PC-3 (cell line): ENCODE results near the gene MROH8. TPM values are rescaled to one million over a fixed set of nuclear protein-coding genes. Genes with fewer than 3 reads are reported as not detected.

Experiments
- ATAC-seq: fragments of 200-7000 bp; cut with Tn5 transposase; 2 replicates; pipeline ENCODE4 v1.9.1; 2020; ENCODE audit warnings: mild to moderate bottlenecking, moderate library complexity
- Bru-seq: library from RNA; stranded (reverse); fragments of 400-500 nt; gene quantifications from one replicate; lab custom pipeline; 2021; lab: Mats Ljungman, UMichigan
- BruChase-seq, 2 experiments: library from RNA; stranded (reverse); fragments of 400-500 nt; gene quantifications; one replicate each; lab custom pipeline; 2021; lab: Mats Ljungman, UMichigan
- BruUV-seq: library from RNA; stranded (reverse); fragments of 400-500 nt; replicated peaks from 2 replicates; lab custom pipeline; 2021; lab: Mats Ljungman, UMichigan
- CTCF ChIA-PET: fragments of 300-600 bp; sonication (Branson Sonifier 250); formaldehyde crosslinking; loops from one replicate; lab custom pipeline; 2022; ENCODE audit warnings: antibody characterized with exemption; lab: Charles Lee
- POLR2A ChIA-PET: fragments of 300-600 bp; sonication (Branson Sonifier 250); formaldehyde crosslinking; loops from one replicate; lab custom pipeline; 2022; ENCODE audit warnings: antibody characterized with exemption; ENCODE audit not compliant: unreplicated experiment; lab: Charles Lee
- DNase-seq: peaks from one replicate; pipeline ENCODE4 v3.0.0-alpha.2; 2015
- H2AFZ ChIP-seq: fragments of 300-600 bp; sonication (generic); 2 replicates; pipeline ENCODE4 v1.6.0; 2016; ENCODE audit warnings: antibody characterized with exemption, low read length
- H3F3A ChIP-seq: fragments of 300-600 bp; sonication (generic); one replicate; pipeline ENCODE4 v1.6.0; 2017; ENCODE audit warnings: antibody characterized with exemption, low read length, control low read depth, mild to moderate bottlenecking; ENCODE audit not compliant: unreplicated experiment
- H3K27ac ChIP-seq: fragments of 300-600 bp; sonication (generic); 2 replicates; pipeline ENCODE4 v1.5.1; 2016; ENCODE audit warnings: mild to moderate bottlenecking, low read length
- H3K27me3 ChIP-seq: fragments of 300-600 bp; sonication (generic); 2 replicates; pipeline ENCODE4 v1.6.1; 2016; ENCODE audit warnings: low read length, mixed read lengths
- H3K36me3 ChIP-seq: fragments of 300-600 bp; sonication (generic); 2 replicates; pipeline ENCODE4 v1.6.1; 2016; ENCODE audit warnings: low read depth, mixed run types, low read length, mixed read lengths
- H3K4me1 ChIP-seq: fragments of 300-600 bp; sonication (generic); 2 replicates; pipeline ENCODE4 v1.5.1; 2016; ENCODE audit warnings: low read length; ENCODE audit not compliant: insufficient read depth
- H3K4me2 ChIP-seq: fragments of 300-600 bp; sonication (generic); 2 replicates; pipeline ENCODE4 v1.6.0; 2016; ENCODE audit warnings: low read length
- H3K4me3 ChIP-seq: fragments of 300-600 bp; sonication (generic); 2 replicates; pipeline ENCODE4 v1.5.1; 2016; ENCODE audit warnings: mild to moderate bottlenecking, low read length, mixed read lengths
- H3K79me2 ChIP-seq: fragments of 300-600 bp; sonication (generic); 2 replicates; pipeline ENCODE4 v1.6.1; 2017; ENCODE audit warnings: low read length, mixed read lengths
- H3K9ac ChIP-seq: fragments of 300-600 bp; sonication (generic); 2 replicates; pipeline ENCODE4 v1.6.0; 2016; ENCODE audit warnings: mild to moderate bottlenecking, low read length
- H3K9me2 ChIP-seq: fragments of 300-600 bp; sonication (generic); replicated peaks from 2 replicates; pipeline ENCODE4 v1.6.1; 2016; ENCODE audit warnings: mixed run types, low read length, mixed read lengths
- H3K9me3 ChIP-seq: fragments of 300-600 bp; sonication (generic); 2 replicates; pipeline ENCODE4 v1.6.1; 2016; ENCODE audit warnings: low read length, mixed read lengths
- H4K20me1 ChIP-seq: fragments of 300-600 bp; sonication (generic); 2 replicates; pipeline ENCODE4 v1.6.1; 2016; ENCODE audit warnings: low read length, mixed read lengths
- EZH2 ChIP-seq: fragments of 300-600 bp; sonication (generic); IDR thresholded peaks from one replicate; pipeline ENCODE4 v1.6.1; 2017; ENCODE audit warnings: antibody characterized with exemption, mild to moderate bottlenecking, low read length; ENCODE audit not compliant: unreplicated experiment
- EZH2phosphoT487 ChIP-seq: fragments of 300-600 bp; sonication (generic); IDR thresholded peaks from 2 replicates; pipeline ENCODE4 v1.6.1; 2018; ENCODE audit warnings: mild to moderate bottlenecking, antibody characterized with exemption, low read length, borderline replicate concordance
- intact Hi-C: fragments of 100-400 bp; cut with micrococcal nuclease; formaldehyde crosslinking; loops from 2 replicates; pipeline ENCODE4 v1.9.0; 2023
- long read RNA-seq: library from polyadenylated mRNA; unstranded; transcript quantifications from one replicate; pipeline ENCODE4 v2.0.0, GENCODE V29; 2021; ENCODE audit not compliant: unreplicated experiment
- total RNA-seq: library from RNA; depleted of rRNA; stranded (reverse); fragments of >200 nt; gene quantifications from 2 replicates; pipeline ENCODE4 v1.2.3, GENCODE V29; 2014; rRNA removed
- TF ChIP-seq, protein P1 (sequence below): fragments of 300-600 bp; sonication (generic); conservative IDR thresholded peaks from 2 replicates; pipeline ENCODE4 v1.5.1; 2017; ENCODE audit warnings: antibody characterized with exemption, low read depth, mild to moderate bottlenecking, low read length

Gene MROH8
- total RNA-seq: 0.58 and 0.98 TPM in 2 replicates
- percentile 31 among the genes with signal in this experiment for Bru-seq, nascent RNA
- BruChase-seq, experiment 1, labeled RNA remaining after a 6-hour chase: percentile 25 among the genes with signal in this experiment
- percentile 31 among the genes with signal in this experiment for BruChase-seq, experiment 2, labeled RNA remaining after a 2-hour chase
- long read RNA-seq, partial matches to known transcripts: 0 of 5 reads
- long read RNA-seq, other reads (novel, unspliced or antisense): 4 of 5 reads

DNA sequence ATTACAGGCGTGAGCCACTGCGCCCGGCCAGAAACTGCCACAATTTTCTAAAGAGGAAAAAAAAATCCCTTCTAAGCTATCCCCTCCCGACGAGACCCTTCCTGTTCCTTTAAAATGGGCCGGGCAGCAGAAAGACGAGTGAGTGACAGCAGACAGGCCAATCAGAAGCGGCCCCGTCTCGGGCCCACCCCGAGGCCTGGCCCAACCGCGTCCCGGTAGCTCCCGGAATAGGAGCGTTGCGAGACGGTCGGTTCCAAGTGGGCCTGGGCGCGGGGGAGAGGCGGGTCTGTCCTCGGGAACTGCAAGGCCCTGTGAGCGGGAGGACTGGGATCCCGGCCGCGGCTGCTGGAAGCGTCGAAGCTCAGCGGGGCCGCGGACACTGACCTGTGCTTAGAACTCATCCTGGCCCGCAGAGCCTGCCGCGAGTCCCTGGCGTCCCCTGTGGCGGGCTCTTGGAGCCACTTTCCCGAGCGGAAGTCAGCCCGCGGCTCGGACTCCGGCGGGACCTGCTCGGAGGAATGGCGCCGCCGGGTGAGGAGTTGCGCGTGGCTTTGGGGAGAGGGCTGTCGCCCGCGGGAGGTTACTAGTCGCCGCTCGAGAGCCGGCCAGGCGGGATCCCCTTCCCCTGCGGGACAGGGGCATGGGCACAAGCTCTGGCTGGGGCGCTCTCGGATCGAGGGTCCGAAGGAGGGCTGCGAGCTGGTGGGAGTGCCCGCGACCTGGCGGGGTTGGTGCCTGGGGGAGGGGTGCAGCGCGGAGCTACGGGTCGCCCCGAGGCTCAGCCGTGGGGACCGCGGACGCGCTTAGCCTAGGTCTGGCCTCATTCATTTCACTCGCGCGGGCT lies at the start of gene MROH8, which contains the start of gene RPN2:
TSS of gene MROH8 (minus strand) at position 710 of the 844 bp plus-strand sequence.
TSS of gene RPN2 (plus strand) at position 492 of the 844 bp plus-strand sequence. CDS start at position 519, 27 bp downstream.
- no TSS peak for BruUV-seq
- POLR2A ChIA-PET: interaction anchor here (0.5 to 0.7 kb wide), 3 partner anchors 9 to 508 kb away, joined by 3 to 12 read pairs (median 7); no protein-coding TSS in a partner anchor
- intact Hi-C loops: no loop called here
- peaks cover 20% of the 10 kb centered on the region for H3K36me3 ChIP-seq
- H3K4me2 ChIP-seq: peak within 1 kb of the TSS; percentile 96
- peaks cover 34% of the 10 kb centered on the region for H4K20me1 ChIP-seq
- no peak for TF ChIP-seq EZH2phosphoT487
- TF ChIP-seq EZH2: no peak
- TF ChIP-seq, protein P1, sequence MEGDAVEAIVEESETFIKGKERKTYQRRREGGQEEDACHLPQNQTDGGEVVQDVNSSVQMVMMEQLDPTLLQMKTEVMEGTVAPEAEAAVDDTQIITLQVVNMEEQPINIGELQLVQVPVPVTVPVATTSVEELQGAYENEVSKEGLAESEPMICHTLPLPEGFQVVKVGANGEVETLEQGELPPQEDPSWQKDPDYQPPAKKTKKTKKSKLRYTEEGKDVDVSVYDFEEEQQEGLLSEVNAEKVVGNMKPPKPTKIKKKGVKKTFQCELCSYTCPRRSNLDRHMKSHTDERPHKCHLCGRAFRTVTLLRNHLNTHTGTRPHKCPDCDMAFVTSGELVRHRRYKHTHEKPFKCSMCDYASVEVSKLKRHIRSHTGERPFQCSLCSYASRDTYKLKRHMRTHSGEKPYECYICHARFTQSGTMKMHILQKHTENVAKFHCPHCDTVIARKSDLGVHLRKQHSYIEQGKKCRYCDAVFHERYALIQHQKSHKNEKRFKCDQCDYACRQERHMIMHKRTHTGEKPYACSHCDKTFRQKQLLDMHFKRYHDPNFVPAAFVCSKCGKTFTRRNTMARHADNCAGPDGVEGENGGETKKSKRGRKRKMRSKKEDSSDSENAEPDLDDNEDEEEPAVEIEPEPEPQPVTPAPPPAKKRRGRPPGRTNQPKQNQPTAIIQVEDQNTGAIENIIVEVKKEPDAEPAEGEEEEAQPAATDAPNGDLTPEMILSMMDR: no peak
- peaks cover 51% of the 10 kb centered on the region for H3K79me2 ChIP-seq
- peaks cover 24% of the 10 kb centered on the region for H3K4me1 ChIP-seq
- H3K9me3 ChIP-seq: no peaks in the 10 kb centered on the region
- peak within 1 kb of the TSS; percentile 92 for H3K27ac ChIP-seq
- ATAC-seq (peak; percentile 93), DNase-seq (peak; percentile 96)
- peak within 1 kb of the TSS; percentile 96 for H3K4me3 ChIP-seq
- H3K27me3 ChIP-seq: no peaks in the 10 kb centered on the region
- peak within 1 kb of the TSS; percentile 99 for H3K9ac ChIP-seq
- CTCF ChIA-PET: interaction anchor here (0.6 to 2.2 kb wide), 4 partner anchors 13 to 132 kb away, joined by 3 to 11 read pairs (median 4); no protein-coding TSS in a partner anchor
- no peaks in the 10 kb centered on the region for H3F3A ChIP-seq
- H2AFZ ChIP-seq: peak within 1 kb of the TSS; percentile 80
- H3K9me2 ChIP-seq: no peaks in the 10 kb centered on the region

DNA sequence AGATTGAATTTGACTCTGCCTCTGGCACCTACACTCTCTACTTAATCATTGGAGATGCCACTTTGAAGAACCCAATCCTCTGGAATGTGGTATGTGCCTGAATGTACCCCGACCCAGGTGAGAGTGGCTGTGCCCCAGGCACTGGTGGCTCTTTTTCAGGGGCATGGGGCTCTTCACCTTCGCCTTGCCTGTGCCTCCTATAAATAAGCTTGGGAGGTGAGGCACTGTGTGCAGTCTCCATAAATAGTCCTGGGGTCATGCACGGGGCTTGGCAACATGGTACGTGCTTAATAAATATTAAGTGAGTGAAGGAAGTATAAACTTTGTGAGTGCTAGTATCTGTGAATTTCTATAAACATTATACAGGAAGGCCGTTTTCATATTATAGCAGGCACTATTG lies 49.3 kb upstream of the MROH8 start:
- intact Hi-C loops: no loop called here
- H3K79me2 ChIP-seq: no peaks in the 10 kb centered on the region
- POLR2A ChIA-PET: no interaction called here
- no peaks in the 10 kb centered on the region for H3K9me3 ChIP-seq
- no peaks in the 10 kb centered on the region for H4K20me1 ChIP-seq
- TF ChIP-seq EZH2 (no peak), EZH2phosphoT487 (no peak)
- TF ChIP-seq, protein P1: no peak
- H3K36me3 ChIP-seq: peaks cover 93% of the 10 kb centered on the region
- CTCF ChIA-PET: no interaction called here
- DNase-seq (no peak), ATAC-seq (no peak)
- no peaks in the 10 kb centered on the region for H3K4me1 ChIP-seq
- no peak overlapping the region for H3K9ac ChIP-seq
- no peak overlapping the region for H2AFZ ChIP-seq
- H3K9me2 ChIP-seq: no peaks in the 10 kb centered on the region
- H3K27ac ChIP-seq: no peak overlapping the region
- H3K27me3 ChIP-seq: no peaks in the 10 kb centered on the region
- no peaks in the 10 kb centered on the region for H3F3A ChIP-seq
- no TSS peak for BruUV-seq
- H3K4me2 ChIP-seq: no peak overlapping the region
- no peak overlapping the region for H3K4me3 ChIP-seq
